ENCODE results near the gene MANBA. TPM values are rescaled to one million over a fixed set of nuclear protein-coding genes. Genes with fewer than 3 reads are reported as not detected.
A peak's percentile ranks its signal among the peaks of the same experiment; 100 is the strongest.

MANBA gene
- total RNA-seq, 2 donors from 2014 or later, result 37.2 to 41.3 TPM

DNA sequence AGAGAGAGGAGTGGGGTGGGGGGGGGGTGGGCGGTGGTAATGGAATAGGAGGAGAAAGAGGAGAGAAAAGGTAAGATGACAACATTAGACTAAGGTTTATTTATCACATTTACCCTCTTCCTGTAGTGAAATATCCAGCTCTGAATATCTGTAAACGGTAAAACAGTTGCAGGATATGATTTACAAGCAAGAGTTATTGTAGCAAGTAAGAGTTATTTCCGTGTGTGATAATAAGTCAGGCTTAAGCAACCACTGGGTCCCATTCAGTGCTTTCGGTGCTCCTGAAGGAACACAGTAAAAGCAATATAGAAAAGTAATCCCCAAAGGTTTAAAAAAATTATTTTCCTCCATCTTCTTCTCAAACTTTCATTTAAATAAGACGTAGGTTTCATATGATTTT lies 103.6 kb downstream of the MANBA start:
- Histone ChIP-seq H3K36me3 (no peaks in the 10 kb centered on the region), H3K4me3 (no peak overlapping the region), H3K27ac (no peak overlapping the region), H3K4me1 (ENCODE audit: control insufficient read depth in 1 of 2, low read depth in 2 of 2) (no peaks in the 10 kb centered on the region), H3K27me3 (replicated peaks; ENCODE audit: insufficient read depth) (no peaks in the 10 kb centered on the region), H3K9me3 (no peaks in the 10 kb centered on the region)
- ATAC-seq (ENCODE audit: insufficient number of reproducible peaks, low FRiP score, low read depth) (no peak), DNase-seq (ENCODE audit: low spot score) (no peak)
- TF ChIP-seq, protein P1, sequence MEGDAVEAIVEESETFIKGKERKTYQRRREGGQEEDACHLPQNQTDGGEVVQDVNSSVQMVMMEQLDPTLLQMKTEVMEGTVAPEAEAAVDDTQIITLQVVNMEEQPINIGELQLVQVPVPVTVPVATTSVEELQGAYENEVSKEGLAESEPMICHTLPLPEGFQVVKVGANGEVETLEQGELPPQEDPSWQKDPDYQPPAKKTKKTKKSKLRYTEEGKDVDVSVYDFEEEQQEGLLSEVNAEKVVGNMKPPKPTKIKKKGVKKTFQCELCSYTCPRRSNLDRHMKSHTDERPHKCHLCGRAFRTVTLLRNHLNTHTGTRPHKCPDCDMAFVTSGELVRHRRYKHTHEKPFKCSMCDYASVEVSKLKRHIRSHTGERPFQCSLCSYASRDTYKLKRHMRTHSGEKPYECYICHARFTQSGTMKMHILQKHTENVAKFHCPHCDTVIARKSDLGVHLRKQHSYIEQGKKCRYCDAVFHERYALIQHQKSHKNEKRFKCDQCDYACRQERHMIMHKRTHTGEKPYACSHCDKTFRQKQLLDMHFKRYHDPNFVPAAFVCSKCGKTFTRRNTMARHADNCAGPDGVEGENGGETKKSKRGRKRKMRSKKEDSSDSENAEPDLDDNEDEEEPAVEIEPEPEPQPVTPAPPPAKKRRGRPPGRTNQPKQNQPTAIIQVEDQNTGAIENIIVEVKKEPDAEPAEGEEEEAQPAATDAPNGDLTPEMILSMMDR (IDR thresholded peaks at IDR 0.05), result no peak

DNA sequence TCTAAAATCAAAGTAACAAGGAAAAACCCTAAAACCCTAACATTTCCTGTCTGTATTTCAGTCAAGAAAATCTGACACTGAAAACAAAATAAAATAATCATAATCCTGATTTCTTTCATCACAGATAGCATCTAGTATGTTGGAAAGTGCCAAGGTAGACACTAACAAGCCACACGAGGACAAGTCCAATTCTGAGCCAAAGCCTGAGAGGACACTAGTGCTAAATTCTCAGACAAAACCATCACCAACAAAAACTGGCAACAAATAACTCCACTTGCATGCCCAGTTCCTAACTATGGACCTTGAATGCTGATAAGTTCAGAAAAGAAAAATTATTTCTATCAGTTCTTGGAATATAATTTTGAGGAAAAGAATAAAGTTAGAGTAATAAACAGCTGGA lies 113.7 kb downstream of the MANBA start:
- H3K36me3 ChIP-seq, result no peaks in the 10 kb centered on the region
- no peak for ATAC-seq (ENCODE audit: insufficient number of reproducible peaks, low FRiP score, low read depth)
- H3K4me1 ChIP-seq (ENCODE audit: control insufficient read depth in 1 of 2, low read depth in 2 of 2), result no peaks in the 10 kb centered on the region
- no peak for DNase-seq (ENCODE audit: low spot score)
- H3K27me3 ChIP-seq (replicated peaks; ENCODE audit: insufficient read depth), result no peaks in the 10 kb centered on the region
- TF ChIP-seq, protein P1 (IDR thresholded peaks at IDR 0.05), result no peak
- H3K27ac ChIP-seq, result no peak overlapping the region
- H3K4me3 ChIP-seq, result no peak overlapping the region
- no peaks in the 10 kb centered on the region for H3K9me3 ChIP-seq

DNA sequence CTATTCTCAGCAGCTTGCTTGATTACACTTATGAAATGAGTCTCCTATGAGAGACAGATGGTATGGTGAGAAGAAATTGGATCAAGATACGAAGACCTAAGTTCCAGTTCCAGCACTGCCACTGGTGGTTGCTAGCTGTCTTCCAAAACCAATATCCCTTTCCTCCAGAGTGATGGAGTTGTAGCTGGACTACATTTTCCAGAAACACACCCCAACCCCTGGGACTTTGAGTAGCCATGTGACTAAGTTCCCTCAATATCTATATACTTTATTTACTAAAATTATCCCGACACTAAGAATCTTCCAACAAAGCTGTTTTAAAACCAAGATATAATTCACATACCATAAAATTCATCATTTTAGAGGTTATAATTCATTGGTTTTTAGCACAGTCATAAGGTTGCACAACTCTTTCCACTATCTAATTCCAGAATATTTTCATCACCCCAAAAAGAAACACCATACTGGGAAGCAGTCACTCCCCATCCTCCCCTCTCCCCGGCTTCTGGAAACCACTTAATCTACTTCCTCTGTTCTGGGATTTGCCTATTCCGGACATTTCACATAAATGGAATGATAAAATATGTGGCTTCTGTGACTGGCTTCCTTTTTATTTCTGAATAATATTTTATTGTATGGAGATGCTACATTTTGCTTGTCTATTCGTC lies 118.0 kb downstream of the MANBA start:
- DNase-seq (ENCODE audit: low spot score) (no peak), ATAC-seq (ENCODE audit: insufficient number of reproducible peaks, low FRiP score, low read depth) (peak; percentile 42)
- Histone ChIP-seq H3K9me3 (no peaks in the 10 kb centered on the region), H3K27ac (no peak overlapping the region), H3K4me3 (no peak overlapping the region), H3K27me3 (replicated peaks; ENCODE audit: insufficient read depth) (no peaks in the 10 kb centered on the region), H3K36me3 (peaks cover 2% of the 10 kb centered on the region), H3K4me1 (ENCODE audit: control insufficient read depth in 1 of 2, low read depth in 2 of 2) (no peaks in the 10 kb centered on the region)
- TF ChIP-seq, protein P1 (IDR thresholded peaks at IDR 0.05), result no peak

DNA sequence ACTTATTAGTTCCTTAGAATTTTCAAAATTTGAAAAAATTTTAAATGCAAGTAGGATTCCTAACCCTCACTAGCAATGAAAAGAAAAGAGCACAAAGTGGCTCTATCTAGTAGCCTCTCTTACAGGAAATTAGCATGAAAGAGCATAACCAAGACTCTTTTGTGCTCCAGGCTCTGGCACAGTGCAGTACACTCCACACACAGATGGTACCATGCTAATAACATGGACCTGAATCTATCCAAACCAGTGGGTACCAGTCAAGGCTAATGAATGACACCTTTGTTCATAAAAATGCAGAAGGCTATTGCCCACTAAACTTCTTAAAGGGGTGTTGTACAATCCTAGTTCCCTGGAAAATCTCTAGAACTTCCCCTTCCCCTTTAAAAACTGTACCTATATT lies 119.0 kb downstream of the MANBA start:
- ATAC-seq (ENCODE audit: insufficient number of reproducible peaks, low FRiP score, low read depth) (no peak), DNase-seq (ENCODE audit: low spot score) (no peak)
- TF ChIP-seq, protein P1 (IDR thresholded peaks at IDR 0.05), result no peak
- Histone ChIP-seq H3K27ac (no peak overlapping the region), H3K4me1 (ENCODE audit: control insufficient read depth in 1 of 2, low read depth in 2 of 2) (no peaks in the 10 kb centered on the region), H3K36me3 (peaks cover 4% of the 10 kb centered on the region), H3K4me3 (no peak overlapping the region), H3K27me3 (replicated peaks; ENCODE audit: insufficient read depth) (no peaks in the 10 kb centered on the region), H3K9me3 (no peaks in the 10 kb centered on the region)

DNA sequence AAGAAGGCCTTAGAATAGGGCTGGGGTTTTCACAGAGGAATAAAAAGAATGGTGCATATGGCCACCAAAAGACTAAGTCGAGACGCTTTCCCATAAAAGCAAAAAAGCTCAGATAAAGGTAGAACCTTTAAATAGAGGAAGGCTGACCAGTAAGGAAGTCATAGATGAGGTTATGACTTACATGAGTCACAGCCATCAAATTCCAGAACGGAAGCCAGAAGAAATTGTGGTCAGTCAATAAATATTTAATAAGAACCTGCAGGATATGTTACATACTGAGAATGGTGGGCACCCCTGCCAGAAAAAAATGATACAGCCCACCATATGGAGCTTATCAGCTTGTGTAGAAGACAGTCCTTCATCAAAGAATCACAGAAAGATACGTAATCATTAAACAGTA lies 120.1 kb downstream of the MANBA start:
- Histone ChIP-seq H3K27me3 (replicated peaks; ENCODE audit: insufficient read depth) (no peaks in the 10 kb centered on the region), H3K36me3 (peaks cover 4% of the 10 kb centered on the region), H3K27ac (no peak overlapping the region), H3K4me1 (ENCODE audit: control insufficient read depth in 1 of 2, low read depth in 2 of 2) (no peaks in the 10 kb centered on the region), H3K4me3 (no peak overlapping the region), H3K9me3 (no peaks in the 10 kb centered on the region)
- DNase-seq (ENCODE audit: low spot score), result no peak
- ATAC-seq (ENCODE audit: insufficient number of reproducible peaks, low FRiP score, low read depth), result no peak
- TF ChIP-seq, protein P1 (IDR thresholded peaks at IDR 0.05), result no peak

Measured in thoracic aorta (tissue), 2 donors.